GM19463 (cell line): ENCODE results near the gene NT5C1A.
A peak's percentile ranks its signal among the peaks of the same experiment; 100 is the strongest.

ENCODE experiments used
- ATAC-seq: cut with Tn5 transposase; IDR thresholded peaks from one replicate; pipeline ENCODE4 v1.9.1; 2021; ENCODE audit warnings: mild to moderate bottlenecking, moderate library complexity; ENCODE audit not compliant: unreplicated experiment

NT5C1A gene

DNA sequence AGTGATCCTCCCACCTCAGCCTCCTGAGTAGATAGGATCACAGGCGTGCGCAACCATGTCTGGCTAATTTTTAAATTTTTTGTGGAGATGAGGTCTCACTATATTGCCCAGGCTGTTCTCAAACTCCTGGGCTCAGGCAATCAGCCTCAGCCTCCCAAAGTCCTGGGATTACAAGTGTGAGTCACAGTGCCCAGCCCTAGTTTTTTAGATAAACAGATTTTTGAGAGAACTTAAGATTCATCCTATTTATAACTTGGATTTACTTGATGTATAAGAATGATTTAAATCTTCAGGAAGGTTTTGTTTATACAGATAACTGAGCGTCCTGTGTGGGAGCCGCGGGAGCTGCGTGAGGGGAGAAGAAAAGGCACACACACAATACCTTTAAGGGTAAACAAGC lies 58.7 kb downstream of the NT5C1A start:
- ATAC-seq, result no peak

GRCh38 chr1:39609618-39610331 lies 62.1 kb downstream of the NT5C1A start:
- peak; percentile 57 for ATAC-seq
